Parathyroid adenoma (tissue), 2 donors: ENCODE data around the gene GHDC.

ENCODE experiments used
- H2AFZ ChIP-seq: fragments of 300-600 bp; sonication (generic); one replicate; pipeline ENCODE4 v1.7.0; 2017; ENCODE audit warnings: antibody characterized with exemption, mild to moderate bottlenecking
- H3K27ac ChIP-seq: fragments of 300-600 bp; sonication (generic); one replicate; pipeline ENCODE4 v1.7.0; 2017
- H3K27me3 ChIP-seq: fragments of 300-600 bp; sonication (generic); one replicate; pipeline ENCODE4 v1.7.0; 2017; ENCODE audit warnings: low read length; ENCODE audit not compliant: control insufficient read depth, insufficient read depth
- H3K36me3 ChIP-seq: fragments of 300-600 bp; sonication (generic); one replicate; pipeline ENCODE4 v1.7.0; 2017; ENCODE audit warnings: low read length; ENCODE audit not compliant: control insufficient read depth, insufficient read depth
- H3K4me1 ChIP-seq: fragments of 300-600 bp; sonication (generic); one replicate; pipeline ENCODE4 v1.7.0; 2017; ENCODE audit warnings: control low read depth
- H3K4me2 ChIP-seq: fragments of 300-600 bp; sonication (generic); one replicate; pipeline ENCODE4 v1.7.0; 2017; ENCODE audit warnings: low read length
- H3K4me3 ChIP-seq: fragments of 300-600 bp; sonication (generic); one replicate; pipeline ENCODE4 v1.7.0; 2017; ENCODE audit warnings: low read depth, low read length
- H3K79me2 ChIP-seq: fragments of 300-600 bp; sonication (generic); one replicate; pipeline ENCODE4 v1.7.0; 2017; ENCODE audit warnings: control low read depth
- H3K9ac ChIP-seq: fragments of 300-600 bp; sonication (generic); one replicate; pipeline ENCODE4 v1.7.0; 2017; ENCODE audit warnings: mild to moderate bottlenecking
- H3K9me3 ChIP-seq: fragments of 300-600 bp; sonication (generic); one replicate; pipeline ENCODE4 v1.7.0; 2017; ENCODE audit warnings: low read length; ENCODE audit not compliant: control insufficient read depth
- CTCF ChIP-seq: fragments of 300-600 bp; sonication (generic); IDR thresholded peaks from one replicate; pipeline ENCODE4 v1.7.0; 2017; ENCODE audit warnings: antibody characterized with exemption, mild to moderate bottlenecking
- donor health status: primary hyperparathyroidism.

Gene GHDC

GRCh38 chr17:42197564-42198156 is 3.4 kb upstream of the GHDC start:
- no peak overlapping the region for H3K9ac ChIP-seq
- no peak overlapping the region for H3K4me2 ChIP-seq
- no peaks in the 10 kb centered on the region for H3K9me3 ChIP-seq
- no peak overlapping the region for H3K4me3 ChIP-seq
- no peak for TF ChIP-seq CTCF
- H3K27me3 ChIP-seq: no peaks in the 10 kb centered on the region
- no peaks in the 10 kb centered on the region for H3K36me3 ChIP-seq
- H3K27ac ChIP-seq: no peak overlapping the region
- H2AFZ ChIP-seq: no peak overlapping the region
- H3K4me1 ChIP-seq: peaks cover 11% of the 10 kb centered on the region
- no peaks in the 10 kb centered on the region for H3K79me2 ChIP-seq

GRCh38 chr17:42193216-42193968 is 902 bp downstream of the GHDC start:
- no peaks in the 10 kb centered on the region for H3K9me3 ChIP-seq
- H2AFZ ChIP-seq: peak overlapping the region; percentile 91
- H3K9ac ChIP-seq: no peak overlapping the region
- no peak for TF ChIP-seq CTCF
- H3K4me2 ChIP-seq: peak overlapping the region; percentile 71
- no peaks in the 10 kb centered on the region for H3K36me3 ChIP-seq
- peak overlapping the region; percentile 75 for H3K4me3 ChIP-seq
- no peaks in the 10 kb centered on the region for H3K27me3 ChIP-seq
- no peaks in the 10 kb centered on the region for H3K79me2 ChIP-seq
- H3K4me1 ChIP-seq: peaks cover 8% of the 10 kb centered on the region
- H3K27ac ChIP-seq: peak overlapping the region; percentile 53

GRCh38 chr17:42192189-42193126 is 1.8 kb downstream of the GHDC start:
- Histone ChIP-seq H2AFZ (no peak overlapping the region), H3K27me3 (no peaks in the 10 kb centered on the region), H3K9me3 (no peaks in the 10 kb centered on the region), H3K79me2 (no peaks in the 10 kb centered on the region), H3K9ac (no peak overlapping the region), H3K4me3 (no peak overlapping the region), H3K4me1 (peaks cover 8% of the 10 kb centered on the region), H3K27ac (no peak overlapping the region), H3K36me3 (no peaks in the 10 kb centered on the region), H3K4me2 (no peak overlapping the region)
- TF ChIP-seq CTCF: no peak

- H3K27me3 ChIP-seq: no peaks in the 10 kb centered on the region
- no peak overlapping the region for H3K4me3 ChIP-seq
- H3K9ac ChIP-seq: no peak overlapping the region
- no peak overlapping the region for H3K27ac ChIP-seq
- no peak for TF ChIP-seq CTCF
- peaks cover 8% of the 10 kb centered on the region for H3K4me1 ChIP-seq
- no peak overlapping the region for H3K4me2 ChIP-seq
- H3K9me3 ChIP-seq: no peaks in the 10 kb centered on the region
- no peak overlapping the region for H2AFZ ChIP-seq
- no peaks in the 10 kb centered on the region for H3K36me3 ChIP-seq
- no peaks in the 10 kb centered on the region for H3K79me2 ChIP-seq
These were observed 3.1 kb downstream of the GHDC start for GRCh38 chr17:42191275-42191608.
